NCI-H146 treated with DMSO at 0.1 percent for 48 hours (cell line): ENCODE data around the gene RALGPS1.

Experiments
- DNase-seq: peaks from one replicate; lab custom pipeline; 2025; ENCODE audit not compliant: unreplicated experiment; lab: John Stamatoyannopoulos, UW

The RALGPS1 gene

DNA sequence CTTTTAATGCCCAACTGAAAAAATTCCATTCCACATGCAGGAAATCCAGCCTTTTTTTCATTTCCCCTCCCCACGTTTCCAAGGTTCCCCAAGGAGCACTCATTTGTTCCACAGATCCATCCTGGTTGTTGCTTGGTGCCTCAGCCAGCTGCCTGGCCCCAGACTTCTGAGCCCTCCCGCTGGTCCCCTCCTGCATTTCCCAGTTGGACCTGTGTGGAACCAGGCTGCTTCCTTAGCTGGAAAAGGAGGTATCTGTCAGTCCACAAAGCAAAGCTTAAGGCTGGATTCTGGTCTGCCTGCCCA lies 163.0 kb downstream of the RALGPS1 start:
- no peak for DNase-seq

DNA sequence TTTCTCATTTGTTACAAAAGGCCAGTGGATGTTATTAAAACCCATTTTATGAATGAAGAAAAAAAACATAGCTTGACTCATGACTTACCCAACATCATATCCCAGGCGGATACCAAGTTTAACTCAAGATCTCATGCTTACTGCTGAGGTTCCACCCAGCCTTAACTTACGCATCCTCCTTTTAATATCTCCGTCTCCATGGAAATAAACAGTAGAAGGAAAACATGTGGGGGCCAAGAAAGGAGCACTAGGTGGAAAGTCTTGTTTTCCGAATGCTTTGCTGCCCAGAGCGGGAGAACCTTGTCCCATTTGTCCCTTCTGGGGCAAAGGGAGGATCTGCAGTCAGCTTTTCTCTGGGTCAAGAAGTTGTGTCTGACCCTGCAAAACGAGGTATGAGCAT lies 163.8 kb downstream of the RALGPS1 start:
- DNase-seq = no peak

DNA sequence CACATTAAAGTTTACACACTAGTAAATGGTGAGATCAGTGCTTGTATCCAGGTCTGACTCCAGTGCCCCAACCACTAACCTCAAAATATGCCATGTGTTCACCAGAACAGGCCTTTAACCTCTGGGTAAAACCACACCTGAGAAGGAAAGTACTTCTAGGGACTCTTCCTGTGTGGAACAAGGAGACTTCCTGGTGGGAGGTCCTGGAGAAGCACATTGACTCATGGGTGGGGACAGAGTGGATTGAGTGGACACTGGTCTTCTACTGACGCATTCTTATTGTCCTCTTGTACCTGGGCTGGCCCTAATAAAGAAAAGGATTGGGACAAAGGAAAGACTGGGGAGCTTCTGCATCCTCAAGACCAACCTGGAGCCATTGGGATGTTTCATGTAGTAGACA lies 164.4 kb downstream of the RALGPS1 start:
- DNase-seq = no peak

DNA sequence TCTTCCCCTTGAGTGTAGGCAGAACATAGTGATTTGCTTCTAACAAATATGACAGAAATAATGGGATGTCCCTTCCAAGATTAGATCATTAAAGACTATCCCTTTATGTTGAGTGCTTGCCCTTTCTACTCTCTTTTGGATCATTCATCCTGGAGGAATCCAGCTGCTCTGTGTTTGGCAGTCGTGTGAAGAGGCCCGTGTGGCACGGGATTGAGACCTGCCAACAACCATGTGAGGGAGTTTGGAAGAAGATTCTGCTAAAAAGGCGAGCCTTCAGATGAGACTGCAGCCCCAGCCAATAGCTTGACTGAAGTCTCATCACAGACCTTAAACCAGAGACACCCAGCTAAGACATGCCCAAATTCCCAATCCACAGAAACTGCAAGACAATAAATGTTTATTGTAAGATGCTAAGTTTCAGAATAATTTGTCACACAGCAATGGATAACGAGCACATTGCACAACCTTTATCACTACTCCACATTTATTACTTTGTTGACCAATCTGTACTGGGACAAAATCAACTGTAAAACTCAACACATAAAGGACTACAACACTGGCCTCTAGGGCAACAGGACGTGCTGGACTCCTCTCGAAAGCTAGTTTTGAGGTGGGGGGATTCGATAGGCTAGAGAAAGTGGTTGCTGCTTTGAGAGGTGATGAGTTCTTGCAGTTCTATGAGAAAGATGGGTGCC lies 165.0 kb downstream of the RALGPS1 start:
- DNase-seq = no peak

DNA sequence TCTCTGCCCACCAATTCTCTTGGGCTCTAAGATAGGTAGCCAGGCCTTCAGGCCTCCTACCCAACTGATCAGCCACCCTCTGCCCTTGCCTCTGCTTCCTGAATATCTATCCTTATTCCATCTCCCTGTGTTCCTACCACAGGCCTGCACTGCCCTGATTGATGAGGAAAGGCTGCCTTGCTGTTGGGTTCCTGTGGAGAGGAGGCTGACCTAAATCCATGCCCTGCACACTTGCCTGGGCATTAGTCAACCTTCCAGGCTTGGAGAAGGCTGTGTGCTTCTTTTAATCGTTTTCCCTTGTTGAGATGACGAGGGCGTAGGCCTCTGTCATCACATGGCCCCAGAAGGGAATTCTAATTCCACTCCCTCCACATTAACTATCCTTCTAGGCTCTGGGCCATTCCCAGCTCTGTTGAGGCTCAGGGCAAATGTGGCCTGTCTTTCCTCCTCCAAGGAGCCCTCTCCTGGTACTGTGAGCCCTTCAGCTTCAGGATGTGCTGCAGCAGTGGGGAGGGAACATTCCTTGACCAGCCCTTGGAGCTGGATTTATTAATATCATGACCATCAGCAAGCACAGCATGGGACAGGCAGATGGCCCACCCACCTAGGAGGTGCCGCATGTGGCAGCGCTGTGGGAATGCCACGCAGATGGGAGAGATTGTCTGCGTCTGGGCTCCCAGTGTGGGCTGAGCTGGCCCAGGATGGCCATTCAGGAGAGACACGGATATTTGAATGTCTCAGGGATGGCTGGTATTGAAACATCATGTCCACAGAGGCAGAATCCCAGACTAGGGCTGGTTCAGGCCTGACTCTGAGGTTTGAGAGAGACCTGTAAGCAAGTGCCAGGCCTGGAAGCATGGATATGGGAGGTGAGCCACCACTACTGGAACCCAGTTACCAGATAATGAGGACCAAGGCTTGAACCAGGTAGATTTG lies 166.9 kb downstream of the RALGPS1 start:
- no peak for DNase-seq

DNA sequence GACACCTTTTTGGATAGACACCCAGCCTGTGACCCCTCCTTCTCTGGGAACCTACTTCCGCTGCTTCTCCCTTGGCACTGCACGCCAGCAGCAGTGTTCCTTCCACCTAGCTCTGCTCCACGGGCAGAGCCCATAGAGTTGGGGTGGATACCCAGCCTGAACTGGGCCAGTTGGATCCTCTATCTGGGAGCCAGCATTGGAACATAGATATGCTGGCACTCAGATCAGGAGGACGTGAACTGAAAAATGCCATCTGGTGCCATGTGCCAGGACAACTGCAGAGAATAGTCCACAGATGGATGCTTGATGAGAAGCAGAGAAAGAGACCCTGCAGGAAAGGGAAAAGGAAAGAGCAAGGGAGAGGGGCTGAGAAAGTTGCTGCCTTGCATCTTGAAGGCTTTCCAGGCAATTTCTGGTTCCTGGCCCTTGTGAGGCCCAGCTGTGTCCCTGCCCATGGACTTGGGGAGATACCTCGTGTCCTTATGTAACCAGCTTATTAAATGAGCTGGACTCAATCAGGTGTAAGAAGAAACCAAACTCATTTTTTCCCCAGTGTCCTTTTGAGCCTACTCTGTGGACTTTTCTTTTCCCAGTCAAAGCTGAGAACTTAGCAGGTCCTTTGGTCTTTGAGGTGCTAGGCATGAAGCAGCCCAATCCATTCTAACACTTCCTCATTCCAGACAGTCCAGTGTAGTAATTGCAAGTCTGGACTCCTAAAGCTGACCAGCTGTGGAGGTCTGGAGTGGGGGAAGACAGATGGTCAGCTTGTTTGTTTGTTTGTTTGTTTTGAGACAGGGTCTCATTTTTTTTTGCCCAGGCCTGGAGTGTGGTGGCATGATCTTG lies 168.8 kb downstream of the RALGPS1 start:
- DNase-seq = no peak

DNA sequence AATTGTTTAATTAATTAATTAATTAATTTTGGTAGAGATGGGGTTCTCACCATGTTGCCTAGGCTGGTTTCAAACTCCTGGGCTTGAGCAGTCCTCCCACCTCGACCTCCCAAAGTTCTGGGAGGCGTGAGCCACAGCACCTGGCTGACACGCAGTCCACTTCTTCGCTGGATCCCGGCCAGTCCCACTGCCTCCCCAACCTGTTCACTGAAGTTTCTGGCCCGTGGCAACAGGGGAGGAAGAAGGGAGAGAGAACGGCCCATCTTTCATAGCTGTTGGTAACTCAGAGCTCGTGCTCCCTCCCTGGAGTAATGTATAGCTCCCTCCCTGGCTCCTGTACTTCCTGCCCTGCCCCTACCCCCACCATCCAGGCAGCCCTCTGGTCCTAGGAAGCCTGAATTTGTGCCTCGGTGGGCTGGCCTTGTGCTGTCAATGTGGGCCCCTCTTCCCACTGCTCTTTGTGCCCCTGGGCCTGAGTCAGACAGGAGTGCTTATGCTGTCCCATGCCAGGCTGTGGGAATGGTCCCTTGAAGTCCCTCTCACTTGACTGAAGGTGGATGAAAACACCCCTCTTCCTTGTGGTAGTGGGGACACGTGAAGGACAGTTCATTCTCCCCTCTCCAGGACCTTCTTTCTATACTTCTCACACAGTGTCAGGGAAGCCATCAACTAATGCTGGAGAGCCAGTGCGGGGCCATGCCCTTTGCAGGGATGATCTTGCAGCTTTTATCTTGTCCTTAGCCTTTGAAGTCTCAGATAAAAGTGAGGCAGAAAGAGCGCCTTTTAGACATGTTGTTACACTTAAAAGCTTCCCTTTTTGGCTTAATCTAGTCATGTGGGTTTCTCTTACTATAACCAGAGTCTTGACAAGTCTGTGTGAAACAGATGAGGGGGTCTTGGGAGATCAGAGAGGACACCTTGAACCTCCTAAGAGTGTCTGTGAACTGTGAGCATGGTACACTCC lies 169.8 kb downstream of the RALGPS1 start:
- DNase-seq = no peak

DNA sequence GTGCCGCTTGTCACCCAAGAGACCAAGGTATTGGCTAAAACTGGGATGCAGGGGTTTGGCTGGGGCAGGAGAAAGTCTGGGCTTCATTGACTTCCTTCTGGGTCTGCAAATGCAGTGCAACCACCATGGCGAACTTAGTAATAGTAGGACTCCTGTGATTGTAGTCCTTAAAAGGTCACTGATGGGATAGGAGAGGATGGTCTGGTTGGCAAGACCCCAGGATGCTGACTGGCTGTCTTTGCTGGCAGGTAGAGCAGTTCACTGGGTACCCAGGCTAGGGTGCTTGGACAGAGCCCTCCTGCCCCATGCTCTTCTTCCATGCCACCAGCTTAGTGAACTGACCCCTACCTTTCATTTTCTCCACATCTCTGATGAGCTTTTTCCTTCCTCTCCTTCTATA lies 170.6 kb downstream of the RALGPS1 start:
- DNase-seq = no peak

DNA sequence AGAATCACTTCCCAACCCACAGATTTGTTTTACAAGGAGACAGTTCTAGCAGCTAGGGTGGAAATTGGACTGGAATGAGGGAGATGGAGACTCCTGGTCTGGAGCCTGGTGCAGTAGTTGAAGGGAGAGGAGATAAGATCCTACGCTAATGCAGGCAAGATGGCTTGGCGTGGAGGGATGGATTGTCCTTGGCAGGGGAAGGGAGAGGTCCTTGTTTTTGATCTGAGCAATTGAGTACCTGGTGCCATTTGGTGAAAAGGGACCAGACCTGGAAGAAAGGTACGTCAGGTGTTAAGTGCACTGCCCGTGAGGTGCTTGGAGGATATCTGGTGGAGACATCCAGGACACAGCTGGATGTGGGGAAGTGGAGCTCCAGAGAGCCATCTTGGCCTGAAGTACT lies 172.2 kb downstream of the RALGPS1 start:
- DNase-seq = no peak

DNA sequence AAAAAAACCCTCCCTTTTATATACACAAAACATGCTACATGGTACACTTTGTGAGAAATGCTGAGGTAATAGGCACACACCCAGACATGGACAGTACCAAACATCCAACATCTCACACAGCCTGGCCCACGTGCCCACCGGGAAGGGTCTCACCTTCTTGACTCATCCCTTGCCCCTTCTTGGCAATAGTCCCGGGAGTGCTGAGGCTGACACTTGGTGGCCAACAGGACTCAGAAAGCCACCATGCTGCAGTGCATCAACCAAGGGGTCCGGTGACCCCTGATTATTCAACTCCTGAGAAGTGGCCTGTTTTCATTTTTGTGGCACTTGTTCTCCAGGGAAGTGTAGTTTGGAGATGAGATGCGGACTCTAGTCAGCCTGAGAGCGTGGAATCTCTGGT lies 172.8 kb downstream of the RALGPS1 start:
- no peak for DNase-seq

DNA sequence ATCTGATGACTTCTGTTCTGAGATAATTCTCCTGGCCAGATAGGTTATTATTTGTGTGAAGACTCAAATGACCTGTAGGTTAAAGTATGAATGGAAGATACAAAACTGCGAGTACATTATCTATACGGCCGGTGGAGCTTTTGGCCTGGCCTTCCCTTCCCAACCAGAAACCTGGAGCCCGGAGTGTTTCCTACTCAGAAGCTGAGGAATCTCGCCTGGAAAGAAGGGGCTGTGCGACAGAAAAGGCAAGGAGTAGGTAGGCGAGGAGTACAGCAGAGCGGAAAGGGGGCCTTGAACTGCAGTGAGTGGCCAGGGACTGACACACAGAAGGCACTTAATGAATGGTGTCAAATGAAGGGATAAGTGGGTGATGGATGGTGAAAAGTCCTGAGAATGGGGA lies 173.3 kb downstream of the RALGPS1 start:
- no peak for DNase-seq

DNA sequence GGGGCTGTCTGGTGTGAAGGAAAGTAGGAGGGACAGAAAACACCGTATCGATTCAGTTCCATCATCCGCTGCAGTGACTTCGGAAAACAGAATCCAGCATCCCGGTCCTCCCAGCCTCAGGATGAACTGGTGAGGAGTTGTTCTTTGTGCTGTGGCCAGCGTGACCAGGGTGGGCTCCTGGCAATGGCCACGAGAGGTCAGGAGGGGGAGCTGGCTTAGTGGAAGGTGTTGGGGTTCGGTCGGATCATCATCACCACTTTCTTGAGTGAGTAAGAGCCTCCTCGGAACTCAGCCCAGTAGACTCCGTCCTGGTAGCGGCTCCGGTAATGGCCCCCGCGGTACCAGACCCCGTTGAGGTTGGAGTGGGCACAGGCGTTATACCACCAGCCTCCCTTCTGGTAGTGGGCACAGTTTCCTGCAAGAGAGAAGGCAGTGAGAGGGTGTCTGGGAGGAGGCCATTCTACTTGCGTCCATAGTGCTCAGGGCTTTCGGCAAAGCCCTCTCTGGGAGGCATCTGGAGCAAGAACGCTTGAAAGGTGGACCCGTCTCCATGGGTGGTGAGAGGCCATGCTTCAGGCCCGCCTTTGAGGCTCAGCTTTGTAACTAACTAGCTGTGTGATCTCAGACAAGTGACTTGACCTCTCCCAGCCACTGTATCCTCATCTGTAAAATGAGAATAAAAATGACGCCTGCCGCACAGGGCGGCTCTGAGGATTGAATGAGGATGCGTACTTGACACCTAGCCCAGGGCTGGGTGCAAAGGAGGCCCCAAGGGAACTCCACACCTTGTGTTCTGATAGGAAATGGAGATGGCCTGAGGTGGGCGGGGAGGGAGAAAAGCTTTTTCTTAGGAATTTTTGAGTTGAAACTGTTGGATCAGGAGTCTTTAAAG lies 174.4 kb downstream of the RALGPS1 start:
- no peak for DNase-seq

DNA sequence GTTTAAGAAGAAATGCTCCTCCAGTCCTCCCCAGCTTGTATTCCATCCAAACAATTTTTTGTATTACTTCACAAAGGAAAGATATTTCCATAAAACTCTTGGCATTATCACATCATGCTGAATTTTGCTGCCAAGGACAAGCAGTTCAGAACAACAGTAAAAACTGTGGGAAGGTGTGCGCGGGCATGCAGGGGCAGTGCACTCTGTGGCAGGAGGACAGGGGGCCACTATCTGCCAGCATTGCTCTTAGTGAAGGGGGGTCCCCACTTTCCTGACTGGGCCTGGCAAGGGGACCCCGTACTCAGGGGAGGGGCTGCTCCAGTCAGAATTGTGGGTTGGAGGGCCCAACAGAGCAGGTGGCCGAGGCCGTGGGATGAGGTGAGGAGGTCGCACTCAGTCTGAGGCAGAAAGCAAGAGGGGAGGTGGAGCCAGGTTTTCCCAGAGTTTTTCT lies 175.1 kb downstream of the RALGPS1 start:
- DNase-seq = no peak

DNA sequence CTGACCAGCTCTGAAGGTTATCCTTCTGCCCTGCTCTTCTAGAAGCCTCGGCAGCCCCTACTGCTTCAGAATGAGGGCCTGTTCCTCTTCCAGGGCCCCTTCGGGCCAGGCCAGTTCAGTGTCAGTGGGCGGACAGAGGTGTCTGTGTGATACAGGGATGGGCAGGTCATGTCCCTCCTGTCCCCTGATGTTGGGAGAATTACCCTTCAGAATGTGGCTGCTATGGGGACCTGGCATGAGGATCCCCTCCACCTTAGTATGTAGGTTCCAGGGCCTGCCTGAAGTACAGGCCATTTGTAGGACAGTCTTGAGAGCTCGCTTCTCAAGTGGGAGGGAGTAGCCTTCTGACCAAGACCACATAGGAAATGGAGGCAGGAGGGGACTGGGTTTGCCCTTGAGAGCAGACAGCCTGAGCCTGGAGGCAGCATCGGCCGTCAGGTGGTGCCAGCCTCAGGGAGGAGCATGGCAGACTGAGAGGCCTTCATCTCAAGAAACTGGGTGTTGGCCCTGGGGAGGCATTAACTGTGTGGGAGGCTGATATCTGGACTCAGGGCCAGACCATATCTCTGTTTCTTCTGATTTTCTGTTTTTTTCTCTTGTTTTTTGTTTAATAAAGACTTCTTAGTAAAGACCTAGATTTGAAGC lies 175.9 kb downstream of the RALGPS1 start:
- DNase-seq = no peak

DNA sequence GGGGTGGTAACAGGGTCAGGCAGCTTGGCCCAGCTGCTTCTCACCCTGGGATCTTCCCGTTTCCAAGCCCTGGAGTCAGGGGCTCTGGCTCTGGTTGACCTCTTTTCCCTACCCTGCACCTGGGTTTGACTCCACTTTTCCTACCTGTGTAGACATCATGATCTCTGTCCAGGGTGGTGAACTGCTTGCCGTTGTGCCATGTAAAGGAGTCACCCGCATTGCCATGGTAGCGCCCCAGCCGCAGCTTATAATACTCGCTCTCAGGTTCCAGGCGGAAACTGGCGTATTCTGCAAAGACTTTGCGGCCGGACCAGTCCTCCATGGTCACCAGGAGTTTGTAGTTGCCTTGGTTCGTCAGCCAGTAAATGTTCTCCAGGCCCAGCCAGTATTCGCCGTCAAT lies 176.9 kb downstream of the RALGPS1 start:
- DNase-seq = no peak

DNA sequence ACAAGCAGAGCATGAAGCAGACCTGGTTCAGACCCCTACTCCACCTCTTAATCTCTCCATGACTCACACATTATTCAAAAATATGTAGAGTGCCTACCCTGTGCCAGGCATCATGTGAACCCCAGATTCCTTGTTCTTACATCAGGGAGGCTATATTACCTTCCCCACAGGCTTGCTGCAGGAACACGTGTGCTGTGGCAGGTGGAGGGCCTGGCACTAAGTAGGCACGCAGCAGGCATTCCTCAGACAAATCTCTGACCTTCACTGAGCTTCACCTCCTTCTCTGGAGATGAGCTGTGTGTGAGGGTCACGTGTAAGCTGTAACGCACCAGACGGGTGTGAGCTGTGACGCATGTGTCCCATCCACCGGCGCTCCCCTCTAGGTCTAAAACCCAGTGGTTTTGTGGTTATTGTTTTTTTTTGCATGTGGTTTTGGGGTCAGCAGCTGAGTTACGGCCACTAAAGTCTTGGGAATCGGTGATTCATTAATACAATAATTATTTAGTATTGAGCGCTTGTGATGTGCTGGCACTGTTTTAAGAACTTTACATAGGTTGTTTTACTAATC lies 177.5 kb downstream of the RALGPS1 start:
- DNase-seq = no peak

DNA sequence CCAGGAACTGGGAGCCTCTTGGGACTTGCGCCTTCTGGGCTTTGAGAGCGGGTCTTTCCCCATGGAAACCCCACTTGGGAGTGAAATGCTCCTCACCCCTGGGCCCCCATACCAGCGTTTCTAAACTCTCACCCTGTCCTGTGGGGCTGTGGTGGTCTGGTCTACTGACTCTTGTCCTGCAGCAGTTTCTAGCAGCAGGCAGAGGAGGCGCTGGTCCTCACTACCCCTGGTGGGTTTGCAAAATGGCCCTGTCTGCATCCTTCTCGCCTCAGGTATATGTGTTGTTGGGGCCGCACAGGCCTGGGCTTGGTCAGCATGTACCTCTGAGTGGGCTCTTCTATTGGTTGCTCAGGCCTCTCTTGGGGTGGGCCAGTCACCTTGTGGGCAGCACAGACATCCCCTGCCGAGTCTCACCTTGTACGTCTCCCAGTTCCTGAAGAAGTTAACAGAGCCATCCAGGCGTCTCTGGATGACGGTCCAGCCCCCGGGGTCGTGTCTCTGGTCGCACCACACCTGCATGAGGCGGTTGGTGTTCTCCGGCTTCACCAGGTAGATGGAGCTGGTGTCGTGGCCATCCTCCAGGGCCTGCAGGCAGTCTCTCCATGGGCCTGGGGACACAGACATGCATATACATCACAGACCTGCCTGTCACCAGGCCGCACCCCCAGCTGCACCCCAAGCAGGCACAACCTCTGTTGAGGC lies 178.9 kb downstream of the RALGPS1 start:
- DNase-seq = no peak

DNA sequence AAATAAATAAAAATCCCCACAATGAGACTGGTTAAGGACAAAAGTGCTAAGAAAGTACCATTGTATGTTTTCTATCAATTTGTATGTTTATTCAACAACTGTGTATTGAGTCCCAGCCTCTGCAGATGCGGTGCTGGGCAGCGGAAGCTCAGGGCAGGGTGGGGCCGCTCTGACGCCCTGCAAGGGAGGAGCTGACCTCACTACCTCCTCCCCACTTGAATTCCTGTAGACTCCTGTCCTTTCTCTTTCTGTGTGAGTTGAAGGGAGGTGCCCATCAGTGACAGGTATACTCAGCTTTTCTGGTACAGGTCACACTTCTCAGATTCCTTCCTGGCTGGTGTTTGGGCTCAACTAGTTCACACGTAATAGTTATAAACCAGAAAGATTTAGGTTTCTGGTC lies 180.8 kb downstream of the RALGPS1 start:
- DNase-seq = no peak
